CD14-positive monocyte (primary cell): ENCODE data around the gene TMEM117. TPM values are rescaled to one million over a fixed set of nuclear protein-coding genes. Genes with fewer than 3 reads are reported as not detected.

Experiments
- DNase-seq, 3 donors: peaks; one replicate each; pipeline ENCODE4 v3.0.0-alpha.2; 2011 to 2022
- H2AFZ ChIP-seq: 2 replicates; pipeline ENCODE4 v1.6.0; 2012; ENCODE audit warnings: mild to moderate bottlenecking, low read depth, low read length, inconsistent platforms; ENCODE audit not compliant: insufficient read depth, poor library complexity, severe bottlenecking
- H3K27ac ChIP-seq, 2 donors: 1 replicate in 1 of 2; 2 replicates in 1 of 2; pipeline ENCODE4 v1.5.1; 2012 to 2013; ENCODE audit warnings: low read length in 2 of 2, control low read depth in 1 of 2, inconsistent platforms in 1 of 2, low read depth in 1 of 2, mild to moderate bottlenecking in 1 of 2
- H3K27me3 ChIP-seq, 2 donors: one replicate each; pipeline versions ENCODE4 v1.6.0 to v1.6.1; 2011 to 2013; ENCODE audit warnings: low read length in 2 of 2; ENCODE audit not compliant: control insufficient read depth in 2 of 2, insufficient read depth in 2 of 2
- H3K36me3 ChIP-seq, 2 donors: replicated peaks in 1 of 2; 1 replicate in 1 of 2; 2 replicates in 1 of 2; pipeline versions ENCODE4 v1.5.1 to v1.6.1; 2012 to 2013; ENCODE audit warnings: low read length in 2 of 2, control low read depth in 1 of 2, inconsistent platforms in 1 of 2, mild to moderate bottlenecking in 1 of 2; ENCODE audit not compliant: insufficient read depth in 2 of 2, control insufficient read depth in 1 of 2
- H3K4me1 ChIP-seq, 2 donors: 1 replicate in 1 of 2; 2 replicates in 1 of 2; pipeline versions ENCODE4 v1.5.1 to v1.6.1; 2012 to 2013; ENCODE audit warnings: low read length in 2 of 2, control low read depth in 1 of 2, inconsistent platforms in 1 of 2, mild to moderate bottlenecking in 1 of 2, moderate library complexity in 1 of 2; ENCODE audit not compliant: insufficient read depth in 2 of 2, control insufficient read depth in 1 of 2
- H3K4me2 ChIP-seq: replicated peaks from 2 replicates; pipeline ENCODE3; 2012; ENCODE audit warnings: low read length, moderate library complexity, mild to moderate bottlenecking; ENCODE audit not compliant: poor library complexity, severe bottlenecking; ENCODE audit errors: extremely low read depth
- H3K4me3 ChIP-seq, 3 experiments: fragments of 200-600 bp in 1 of 3; sonication (generic) in 1 of 3; replicated peaks in 1 of 3; 1 replicate in 2 of 3; 2 replicates in 1 of 3; pipeline ENCODE4 v1.5.1; 2011 to 2013; ENCODE audit warnings: low read length in 3 of 3, mild to moderate bottlenecking in 3 of 3, control low read depth in 2 of 3, low read depth in 2 of 3, inconsistent platforms in 1 of 3, moderate library complexity in 1 of 3
- H3K79me2 ChIP-seq: 2 replicates; pipeline ENCODE4 v1.6.0; 2012; ENCODE audit warnings: mild to moderate bottlenecking, control low read depth, inconsistent platforms, low read length, moderate library complexity; ENCODE audit not compliant: insufficient read depth
- H3K9ac ChIP-seq: 2 replicates; pipeline ENCODE4 v1.6.0; 2017; ENCODE audit warnings: low read length, mild to moderate bottlenecking; ENCODE audit not compliant: insufficient read depth, poor library complexity, severe bottlenecking
- H3K9me3 ChIP-seq, 2 donors: replicated peaks in 1 of 2; 1 replicate in 1 of 2; 2 replicates in 1 of 2; pipeline versions ENCODE4 v1.5.1 to v1.6.1; 2012 to 2013; ENCODE audit warnings: low read length in 2 of 2, control low read depth in 1 of 2; ENCODE audit not compliant: control insufficient read depth in 1 of 2, insufficient read depth in 1 of 2
- H4K20me1 ChIP-seq: 2 replicates; pipeline ENCODE4 v1.6.0; 2012; ENCODE audit warnings: mild to moderate bottlenecking, low read length, control low read depth, moderate library complexity; ENCODE audit not compliant: insufficient read depth
- H3K27ac Mint-ChIP-seq, 7 donors: one replicate each; pipeline ENCODE4 v1.8.0; 2020; ENCODE audit warnings: mild to moderate bottlenecking in 7 of 7, mixed read lengths in 7 of 7, moderate library complexity in 6 of 7, inconsistent platforms in 2 of 7
- H3K27me3 Mint-ChIP-seq, 3 donors: one replicate each; pipeline ENCODE4 v1.8.0; 2021 to 2022; ENCODE audit warnings: low read depth in 3 of 3, mild to moderate bottlenecking in 3 of 3, mixed read lengths in 3 of 3, moderate library complexity in 3 of 3, inconsistent platforms in 1 of 3
- H3K36me3 Mint-ChIP-seq, 2 donors: one replicate each; pipeline ENCODE4 v1.8.0; 2020; ENCODE audit warnings: mixed read lengths in 2 of 2, inconsistent platforms in 1 of 2, mild to moderate bottlenecking in 1 of 2
- H3K4me1 Mint-ChIP-seq: one replicate; pipeline ENCODE4 v1.8.0; 2020; ENCODE audit warnings: mild to moderate bottlenecking, mixed read lengths
- H3K4me3 Mint-ChIP-seq, 2 donors: one replicate each; pipeline ENCODE4 v1.8.0; 2020; ENCODE audit warnings: mild to moderate bottlenecking in 2 of 2, mixed read lengths in 2 of 2, moderate library complexity in 1 of 2
- H3K9me3 Mint-ChIP-seq, 7 donors: one replicate each; pipeline ENCODE4 v1.8.0; 2020 to 2022; ENCODE audit warnings: mixed read lengths in 7 of 7, mild to moderate bottlenecking in 6 of 7, moderate library complexity in 6 of 7, inconsistent platforms in 2 of 7
- WGBS: methylation state at CpG from one replicate; pipeline ENCODE4 v1.1.5; 2013; ENCODE audit warnings: missing lambda C conversion rate; ENCODE audit not compliant: insufficient coverage; 5-methylcytosine and 5-hydroxymethylcytosine counted together
- intact Hi-C, 2 donors: fragments of 100-400 bp; cut with micrococcal nuclease; formaldehyde crosslinking; loops; one replicate each; pipeline versions ENCODE4 v1.15.0 to v1.15.1; 2023
- polyA plus RNA-seq, 3 donors: library from polyadenylated mRNA; depleted of rRNA in 1 of 3; unstranded in 2 of 3; stranded (reverse) in 1 of 3; fragments of 300-500 nt in 2 of 3; fragments of >200 nt in 1 of 3; fragmentation: Illumina TruSeq in 2 of 3; gene quantifications; 1 replicate in 2 of 3; 2 replicates in 1 of 3; pipeline ENCODE4 v1.2.3, GENCODE V29; 2012 to 2021
- TF ChIP-seq, protein P1 (sequence below): fragments of 200-600 bp; IDR thresholded peaks from one replicate; pipeline ENCODE4 v1.8.0; 2022; ENCODE audit warnings: antibody characterized with exemption, mild to moderate bottlenecking

Gene TMEM117
- polyA plus RNA-seq, 3 donors, result 0.11 to 0.42 TPM; not detected in 1

DNA sequence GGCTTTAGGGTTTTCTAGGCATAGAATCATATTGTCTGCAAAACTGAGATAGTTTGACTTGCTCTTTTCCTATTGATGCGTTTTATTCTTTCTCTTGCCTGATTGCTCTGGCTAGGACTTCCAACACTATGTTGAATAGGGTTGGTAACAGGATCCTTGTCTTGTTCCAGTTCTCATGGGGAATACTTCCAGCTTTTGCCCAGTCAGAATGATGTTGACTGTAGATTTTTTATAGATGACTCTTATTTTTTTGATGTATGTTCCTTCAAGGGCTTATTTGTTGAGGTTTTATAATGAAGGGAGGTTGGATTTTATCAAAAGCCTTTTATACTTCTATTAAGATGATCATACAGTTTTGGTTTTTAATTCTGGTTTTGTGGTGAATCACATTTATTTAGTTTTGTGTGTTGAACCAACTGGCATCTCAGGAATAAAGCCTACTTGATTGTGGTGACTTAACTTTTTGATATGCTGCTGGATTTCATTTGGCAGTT, 478.2 kb downstream of the TMEM117 start:
- Histone ChIP-seq H3K79me2 (no peaks in the 10 kb centered on the region), H3K9ac (no peak overlapping the region), H3K36me3 (no peaks in the 10 kb centered on the region), H4K20me1 (no peaks in the 10 kb centered on the region), H3K4me2 (no peak overlapping the region), H3K27ac (no peak overlapping the region), H3K4me1 (no peaks in the 10 kb centered on the region), H3K27me3 (no peaks in the 10 kb centered on the region), H3K9me3 (no peaks in the 10 kb centered on the region), H3K4me3 (no peak overlapping the region), H2AFZ (no peak overlapping the region)
- H3K9me3 Mint-ChIP-seq, result peaks cover 0 to 5% (median 0%) of the 10 kb centered on the region in 7 donors
- DNase-seq, result no peak
- no peaks in the 10 kb centered on the region for H3K4me1 Mint-ChIP-seq
- WGBS, result no CpG with 5 or more reads among the region's 1 CpG
- TF ChIP-seq, protein P1, sequence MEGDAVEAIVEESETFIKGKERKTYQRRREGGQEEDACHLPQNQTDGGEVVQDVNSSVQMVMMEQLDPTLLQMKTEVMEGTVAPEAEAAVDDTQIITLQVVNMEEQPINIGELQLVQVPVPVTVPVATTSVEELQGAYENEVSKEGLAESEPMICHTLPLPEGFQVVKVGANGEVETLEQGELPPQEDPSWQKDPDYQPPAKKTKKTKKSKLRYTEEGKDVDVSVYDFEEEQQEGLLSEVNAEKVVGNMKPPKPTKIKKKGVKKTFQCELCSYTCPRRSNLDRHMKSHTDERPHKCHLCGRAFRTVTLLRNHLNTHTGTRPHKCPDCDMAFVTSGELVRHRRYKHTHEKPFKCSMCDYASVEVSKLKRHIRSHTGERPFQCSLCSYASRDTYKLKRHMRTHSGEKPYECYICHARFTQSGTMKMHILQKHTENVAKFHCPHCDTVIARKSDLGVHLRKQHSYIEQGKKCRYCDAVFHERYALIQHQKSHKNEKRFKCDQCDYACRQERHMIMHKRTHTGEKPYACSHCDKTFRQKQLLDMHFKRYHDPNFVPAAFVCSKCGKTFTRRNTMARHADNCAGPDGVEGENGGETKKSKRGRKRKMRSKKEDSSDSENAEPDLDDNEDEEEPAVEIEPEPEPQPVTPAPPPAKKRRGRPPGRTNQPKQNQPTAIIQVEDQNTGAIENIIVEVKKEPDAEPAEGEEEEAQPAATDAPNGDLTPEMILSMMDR, result no peak
- peaks cover 0 to 2% (median 0%) of the 10 kb centered on the region in 3 donors for H3K27me3 Mint-ChIP-seq
- H3K27ac Mint-ChIP-seq, result no peak overlapping the region
- no peak overlapping the region for H3K4me3 Mint-ChIP-seq
- no peaks in the 10 kb centered on the region for H3K36me3 Mint-ChIP-seq
- intact Hi-C loops, result no loop called here

DNA sequence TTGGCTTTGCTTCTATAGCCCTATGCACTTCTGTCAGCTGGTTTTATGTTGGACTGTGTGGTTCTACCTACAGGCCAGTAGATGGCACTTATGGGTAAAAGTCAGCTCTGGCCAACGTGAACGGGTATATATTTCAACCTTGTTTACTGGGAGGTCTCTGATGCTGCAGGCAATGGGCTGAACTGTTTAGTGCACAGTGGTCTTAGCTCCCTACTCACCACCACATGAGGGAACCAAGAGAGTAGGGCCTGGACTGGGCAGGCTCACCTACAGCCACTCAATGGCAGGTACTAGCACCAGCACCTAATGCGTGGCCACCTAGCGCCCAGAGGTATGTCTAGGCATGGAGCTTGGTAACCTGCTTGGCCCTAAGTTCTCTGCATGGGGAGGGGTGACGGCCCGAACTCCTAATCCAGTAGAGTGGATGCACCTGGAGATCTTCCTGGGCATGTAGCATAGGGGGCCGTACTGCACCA, 481.8 kb downstream of the TMEM117 start:
- TF ChIP-seq, protein P1, result no peak
- H3K27me3 Mint-ChIP-seq, result no peaks in the 10 kb centered on the region
- no peak overlapping the region for H3K4me3 Mint-ChIP-seq
- WGBS, result 50% methylated on average over 4 of the region's 7 CpGs
- peaks cover 0 to 3% (median 0%) of the 10 kb centered on the region in 7 donors for H3K9me3 Mint-ChIP-seq
- Histone ChIP-seq H3K79me2 (no peaks in the 10 kb centered on the region), H3K27ac (no peak overlapping the region), H2AFZ (no peak overlapping the region), H3K9ac (no peak overlapping the region), H4K20me1 (no peaks in the 10 kb centered on the region), H3K36me3 (no peaks in the 10 kb centered on the region), H3K27me3 (no peaks in the 10 kb centered on the region), H3K4me3 (no peak overlapping the region), H3K4me1 (no peaks in the 10 kb centered on the region), H3K4me2 (no peak overlapping the region), H3K9me3 (no peaks in the 10 kb centered on the region)
- DNase-seq, result no peak
- no peak overlapping the region for H3K27ac Mint-ChIP-seq
- H3K4me1 Mint-ChIP-seq, result no peaks in the 10 kb centered on the region
- intact Hi-C loops, result no loop called here
- H3K36me3 Mint-ChIP-seq, result no peaks in the 10 kb centered on the region
